ENCODE measurements around the gene INHBA. TPM values are rescaled to one million over a fixed set of nuclear protein-coding genes. Genes with fewer than 3 reads are reported as not detected.

INHBA gene
- total RNA-seq, 1 experiment from 2014 or later, result 1.7 TPM

GRCh38 chr7:41691286-41692190, 11.4 kb downstream of the INHBA start:
- Mint-ChIP-seq H3K4me3 (no peak overlapping the region), H3K4me1 (peaks cover 33 to 34% of the 10 kb centered on the region in 2 experiments), H3K36me3 (ENCODE audit: insufficient read depth in 1 of 3, low read depth in 3 of 3) (no peaks in the 10 kb centered on the region; a peak in 1 of 7 replicates), H3K9me3 (no peaks in the 10 kb centered on the region), H3K27me3 (ENCODE audit: low read depth) (peaks cover 3% of the 10 kb centered on the region), H3K27ac (peak overlapping the region in 1 of 3 experiments; percentile 52; a peak in 1 of 7 replicates)
- TF ChIP-seq, protein P1, sequence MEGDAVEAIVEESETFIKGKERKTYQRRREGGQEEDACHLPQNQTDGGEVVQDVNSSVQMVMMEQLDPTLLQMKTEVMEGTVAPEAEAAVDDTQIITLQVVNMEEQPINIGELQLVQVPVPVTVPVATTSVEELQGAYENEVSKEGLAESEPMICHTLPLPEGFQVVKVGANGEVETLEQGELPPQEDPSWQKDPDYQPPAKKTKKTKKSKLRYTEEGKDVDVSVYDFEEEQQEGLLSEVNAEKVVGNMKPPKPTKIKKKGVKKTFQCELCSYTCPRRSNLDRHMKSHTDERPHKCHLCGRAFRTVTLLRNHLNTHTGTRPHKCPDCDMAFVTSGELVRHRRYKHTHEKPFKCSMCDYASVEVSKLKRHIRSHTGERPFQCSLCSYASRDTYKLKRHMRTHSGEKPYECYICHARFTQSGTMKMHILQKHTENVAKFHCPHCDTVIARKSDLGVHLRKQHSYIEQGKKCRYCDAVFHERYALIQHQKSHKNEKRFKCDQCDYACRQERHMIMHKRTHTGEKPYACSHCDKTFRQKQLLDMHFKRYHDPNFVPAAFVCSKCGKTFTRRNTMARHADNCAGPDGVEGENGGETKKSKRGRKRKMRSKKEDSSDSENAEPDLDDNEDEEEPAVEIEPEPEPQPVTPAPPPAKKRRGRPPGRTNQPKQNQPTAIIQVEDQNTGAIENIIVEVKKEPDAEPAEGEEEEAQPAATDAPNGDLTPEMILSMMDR (conservative IDR thresholded peaks at IDR 0.05), result no peak
- Histone ChIP-seq H3K27me3 (ENCODE audit: insufficient read depth, low read length) (no peaks in the 10 kb centered on the region), H4K5ac (ENCODE audit: insufficient read length, low read depth, low read length) (no peak overlapping the region), H2AK5ac (ENCODE audit: insufficient read length, low read length) (no peak overlapping the region), H4K91ac (ENCODE audit: insufficient read length, low read depth, low read length) (no peak overlapping the region), H3K23me2 (ENCODE audit: insufficient read length, low read depth, low read length, poor library complexity, severe bottlenecking) (no peaks in the 10 kb centered on the region), H3K23ac (ENCODE audit: insufficient read length, low read depth, low read length) (no peak overlapping the region), H3K4me2 (ENCODE audit: insufficient read depth, insufficient read length, low read length) (no peak overlapping the region), H3T11ph (ENCODE audit: low read length) (no peak overlapping the region), H3K79me2 (ENCODE audit: insufficient read depth, low read length) (no peaks in the 10 kb centered on the region), H2BK5ac (ENCODE audit: insufficient read length, low read length) (no peak overlapping the region), H3K79me1 (ENCODE audit: insufficient read depth, low read depth, low read length, poor library complexity, severe bottlenecking) (no peaks in the 10 kb centered on the region), H4K20me1 (ENCODE audit: control insufficient read depth, insufficient read depth, insufficient read length) (no peaks in the 10 kb centered on the region), H3K56ac (ENCODE audit: insufficient read length, low read depth, low read length) (no peak overlapping the region), H3K27ac (ENCODE audit: insufficient read length, low read depth, low read length) (no peak overlapping the region), H3K9me3 (ENCODE audit: control insufficient read depth, low read depth, low read length) (no peaks in the 10 kb centered on the region), H2AFZ (ENCODE audit: low read length) (no peak overlapping the region), H3K4ac (ENCODE audit: low read depth, low read length) (no peak overlapping the region), H2BK12ac (ENCODE audit: insufficient read length, low read depth, low read length) (no peak overlapping the region), H4K8ac (replicated peaks; ENCODE audit: insufficient read length, low read depth, low read length) (no peak overlapping the region), H2BK120ac (ENCODE audit: low read depth, low read length, poor library complexity, severe bottlenecking) (no peak overlapping the region), H3K18ac (ENCODE audit: insufficient read length, low read depth, low read length) (no peak overlapping the region), H3K9ac (ENCODE audit: extremely low read depth, insufficient read length, low read length) (no peak overlapping the region), H3K4me1 (ENCODE audit: insufficient read depth, low read length) (no peaks in the 10 kb centered on the region; the same call in 1 of the 2 replicates), H2BK15ac (ENCODE audit: low read depth, low read length) (no peak overlapping the region), H3K14ac (ENCODE audit: insufficient read depth, low read length) (no peak overlapping the region), H2BK20ac (ENCODE audit: low read depth, low read length, poor library complexity, severe bottlenecking) (no peak overlapping the region)
- WGBS (ENCODE audit: extremely low coverage, insufficient read length, low lambda C conversion rate), result no CpG with 5 or more reads among the region's 3 CpGs
- DNase-seq, result no peak
